ENCODE measurements around the gene LGMN. TPM values are rescaled to one million over a fixed set of nuclear protein-coding genes. Genes with fewer than 3 reads are reported as not detected.

LGMN gene
- total and polyA plus RNA-seq, 4 donors, result 56.2 to 192 (median 62.4) TPM

GRCh38 chr14:92709340-92710000 lies 39.0 kb downstream of the LGMN start:
- Histone ChIP-seq H3K36me3 (ENCODE audit: control insufficient read depth in 4 of 4, insufficient read depth in 3 of 4, low read depth in 1 of 4, low read length in 3 of 4) (peaks cover 7 to 35% (median 16%) of the 10 kb centered on the region in 4 donors), H3K4me3 (ENCODE audit: low read depth in 1 of 3, low read length in 3 of 3) (no peak overlapping the region), H3K27me3 (ENCODE audit: control insufficient read depth in 4 of 4, insufficient read depth in 4 of 4, low read length in 3 of 4) (no peaks in the 10 kb centered on the region), H3K4me1 (ENCODE audit: control insufficient read depth in 4 of 4, insufficient read depth in 4 of 4, low read length in 3 of 4) (no peaks in the 10 kb centered on the region), H3K9me3 (ENCODE audit: control insufficient read depth in 4 of 4, low read length in 3 of 4) (no peaks in the 10 kb centered on the region), H3K27ac (ENCODE audit: low read depth in 1 of 2, low read length in 2 of 2) (no peak overlapping the region), H3K9ac (ENCODE audit: low read depth in 1 of 2, low read length in 2 of 2) (no peak overlapping the region)
- TF ChIP-seq FOXA1 (IDR thresholded peaks at IDR 0.05) (no peak), EGR1 (IDR thresholded peaks at IDR 0.05; ENCODE audit: low read depth in 2 of 2) (no peak), MAX (IDR thresholded peaks at IDR 0.05) (no peak), HNF4A (conservative IDR thresholded peaks at IDR 0.05) (no peak), GABPA (IDR thresholded peaks at IDR 0.05 in 1 of 2, conservative IDR thresholded peaks at IDR 0.05 in 1 of 2) (no peak), JUND (IDR thresholded peaks at IDR 0.05) (no peak), YY1 (IDR thresholded peaks at IDR 0.05) (no peak), NR2F2 (IDR thresholded peaks at IDR 0.05) (no peak)
- TF ChIP-seq, protein P1, sequence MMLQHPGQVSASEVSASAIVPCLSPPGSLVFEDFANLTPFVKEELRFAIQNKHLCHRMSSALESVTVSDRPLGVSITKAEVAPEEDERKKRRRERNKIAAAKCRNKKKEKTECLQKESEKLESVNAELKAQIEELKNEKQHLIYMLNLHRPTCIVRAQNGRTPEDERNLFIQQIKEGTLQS (IDR thresholded peaks at IDR 0.05), result no peak
- TF ChIP-seq, protein P2, sequence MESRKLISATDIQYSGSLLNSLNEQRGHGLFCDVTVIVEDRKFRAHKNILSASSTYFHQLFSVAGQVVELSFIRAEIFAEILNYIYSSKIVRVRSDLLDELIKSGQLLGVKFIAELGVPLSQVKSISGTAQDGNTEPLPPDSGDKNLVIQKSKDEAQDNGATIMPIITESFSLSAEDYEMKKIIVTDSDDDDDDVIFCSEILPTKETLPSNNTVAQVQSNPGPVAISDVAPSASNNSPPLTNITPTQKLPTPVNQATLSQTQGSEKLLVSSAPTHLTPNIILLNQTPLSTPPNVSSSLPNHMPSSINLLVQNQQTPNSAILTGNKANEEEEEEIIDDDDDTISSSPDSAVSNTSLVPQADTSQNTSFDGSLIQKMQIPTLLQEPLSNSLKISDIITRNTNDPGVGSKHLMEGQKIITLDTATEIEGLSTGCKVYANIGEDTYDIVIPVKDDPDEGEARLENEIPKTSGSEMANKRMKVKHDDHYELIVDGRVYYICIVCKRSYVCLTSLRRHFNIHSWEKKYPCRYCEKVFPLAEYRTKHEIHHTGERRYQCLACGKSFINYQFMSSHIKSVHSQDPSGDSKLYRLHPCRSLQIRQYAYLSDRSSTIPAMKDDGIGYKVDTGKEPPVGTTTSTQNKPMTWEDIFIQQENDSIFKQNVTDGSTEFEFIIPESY (IDR thresholded peaks at IDR 0.05), result no peak
- TF ChIP-seq, protein P3, sequence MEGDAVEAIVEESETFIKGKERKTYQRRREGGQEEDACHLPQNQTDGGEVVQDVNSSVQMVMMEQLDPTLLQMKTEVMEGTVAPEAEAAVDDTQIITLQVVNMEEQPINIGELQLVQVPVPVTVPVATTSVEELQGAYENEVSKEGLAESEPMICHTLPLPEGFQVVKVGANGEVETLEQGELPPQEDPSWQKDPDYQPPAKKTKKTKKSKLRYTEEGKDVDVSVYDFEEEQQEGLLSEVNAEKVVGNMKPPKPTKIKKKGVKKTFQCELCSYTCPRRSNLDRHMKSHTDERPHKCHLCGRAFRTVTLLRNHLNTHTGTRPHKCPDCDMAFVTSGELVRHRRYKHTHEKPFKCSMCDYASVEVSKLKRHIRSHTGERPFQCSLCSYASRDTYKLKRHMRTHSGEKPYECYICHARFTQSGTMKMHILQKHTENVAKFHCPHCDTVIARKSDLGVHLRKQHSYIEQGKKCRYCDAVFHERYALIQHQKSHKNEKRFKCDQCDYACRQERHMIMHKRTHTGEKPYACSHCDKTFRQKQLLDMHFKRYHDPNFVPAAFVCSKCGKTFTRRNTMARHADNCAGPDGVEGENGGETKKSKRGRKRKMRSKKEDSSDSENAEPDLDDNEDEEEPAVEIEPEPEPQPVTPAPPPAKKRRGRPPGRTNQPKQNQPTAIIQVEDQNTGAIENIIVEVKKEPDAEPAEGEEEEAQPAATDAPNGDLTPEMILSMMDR (IDR thresholded peaks at IDR 0.05; ENCODE audit: low read depth, low read length, missing input control), result no peak
- DNase-seq (ENCODE audit: low spot score), result no peak
- 85% methylated on average over 13 of the region's 13 CpGs for WGBS

GRCh38 chr14:92706386-92706785 lies 42.0 kb downstream of the LGMN start:
- TF ChIP-seq JUND (IDR thresholded peaks at IDR 0.05) (no peak), MAX (IDR thresholded peaks at IDR 0.05) (no peak), FOXA2 (IDR thresholded peaks at IDR 0.05) (no peak), REST (IDR thresholded peaks at IDR 0.05) (no peak)
- TF ChIP-seq, protein P3 (IDR thresholded peaks at IDR 0.05; ENCODE audit: low read depth, low read length, missing input control), result no peak
- TF ChIP-seq, protein P1 (IDR thresholded peaks at IDR 0.05), result no peak
- no peaks in the 10 kb centered on the region for H3K27me3 ChIP-seq (ENCODE audit: control insufficient read depth in 4 of 4, insufficient read depth in 4 of 4, low read length in 3 of 4)
- 92% methylated on average over 15 of the region's 15 CpGs for WGBS
- peaks cover 6 to 33% (median 14%) of the 10 kb centered on the region in 4 donors for H3K36me3 ChIP-seq (ENCODE audit: control insufficient read depth in 4 of 4, insufficient read depth in 3 of 4, low read depth in 1 of 4, low read length in 3 of 4)
- no peaks in the 10 kb centered on the region for H3K9me3 ChIP-seq (ENCODE audit: control insufficient read depth in 4 of 4, low read length in 3 of 4)
- H3K4me3 ChIP-seq (ENCODE audit: low read depth in 1 of 3, low read length in 3 of 3), result no peak overlapping the region
- H3K9ac ChIP-seq (ENCODE audit: low read depth in 1 of 2, low read length in 2 of 2), result no peak overlapping the region
- peaks cover 0 to 5% (median 0%) of the 10 kb centered on the region in 4 donors for H3K4me1 ChIP-seq (ENCODE audit: control insufficient read depth in 4 of 4, insufficient read depth in 4 of 4, low read length in 3 of 4)
- H3K27ac ChIP-seq (ENCODE audit: low read depth in 1 of 2, low read length in 2 of 2), result no peak overlapping the region
- no peak for DNase-seq (ENCODE audit: low spot score)
